HG03432 (cell line): ENCODE measurements around the gene CHL1.

Experiments
- ATAC-seq: cut with Tn5 transposase; IDR thresholded peaks from one replicate; pipeline ENCODE4 v1.9.1; 2021; ENCODE audit warnings: mild to moderate bottlenecking, moderate library complexity; ENCODE audit not compliant: unreplicated experiment

Gene CHL1

GRCh38 chr3:330494-331115 is 134.0 kb downstream of the CHL1 start:
- no peak for ATAC-seq

- ATAC-seq: no peak
These were observed 135.3 kb downstream of the CHL1 start for GRCh38 chr3:331881-332280.

- ATAC-seq: no peak
These were observed 136.1 kb downstream of the CHL1 start for GRCh38 chr3:332701-333100.

GRCh38 chr3:335240-335639 is 138.7 kb downstream of the CHL1 start:
- no peak for ATAC-seq

GRCh38 chr3:339351-339750 is 142.8 kb downstream of the CHL1 start:
- no peak for ATAC-seq

- ATAC-seq: no peak
These were observed 145.4 kb downstream of the CHL1 start for GRCh38 chr3:341998-342397.

- no peak for ATAC-seq
These were observed 149.6 kb downstream of the CHL1 start for GRCh38 chr3:346186-346585.

GRCh38 chr3:347581-347980 is 151.0 kb downstream of the CHL1 start:
- no peak for ATAC-seq

GRCh38 chr3:350871-351371 is 154.4 kb downstream of the CHL1 start:
- ATAC-seq: no peak

GRCh38 chr3:352599-352998 is 156.0 kb downstream of the CHL1 start:
- no peak for ATAC-seq

GRCh38 chr3:353191-353739 is 156.7 kb downstream of the CHL1 start:
- ATAC-seq: no peak

GRCh38 chr3:354432-354831 is 157.9 kb downstream of the CHL1 start:
- ATAC-seq: peak; percentile 71

- peak; percentile 58 for ATAC-seq
These were observed 159.1 kb downstream of the CHL1 start for GRCh38 chr3:355622-356021.

GRCh38 chr3:356952-357351 is 160.4 kb downstream of the CHL1 start:
- no peak for ATAC-seq

GRCh38 chr3:359672-360071 is 163.1 kb downstream of the CHL1 start:
- peak; percentile 76 for ATAC-seq

GRCh38 chr3:362681-363338 is 166.2 kb downstream of the CHL1 start:
- no peak for ATAC-seq

- ATAC-seq: no peak
These were observed 167.7 kb downstream of the CHL1 start for GRCh38 chr3:364287-364686.

GRCh38 chr3:365268-365667 is 168.7 kb downstream of the CHL1 start:
- peak; percentile 82 for ATAC-seq

GRCh38 chr3:366253-366652 is 169.7 kb downstream of the CHL1 start:
- ATAC-seq: peak; percentile 60

GRCh38 chr3:373193-373779 is 176.7 kb downstream of the CHL1 start:
- no peak for ATAC-seq

- ATAC-seq: no peak
These were observed 177.9 kb downstream of the CHL1 start for GRCh38 chr3:374459-374858.

GRCh38 chr3:377158-377561 is 180.6 kb downstream of the CHL1 start:
- peak; percentile 80 for ATAC-seq
